ENCODE data around the gene ZNF101. TPM values are rescaled to one million over a fixed set of nuclear protein-coding genes. Genes with fewer than 3 reads are reported as not detected.

The ZNF101 gene
- total and polyA plus RNA-seq, 4 donors, result 2.0 to 13.3 (median 8.9) TPM

GRCh38 chr19:19704836-19705235 lies 36.2 kb downstream of the ZNF101 start:
- no peaks in the 10 kb centered on the region for H3K4me1 ChIP-seq (ENCODE audit: control insufficient read depth in 1 of 2, insufficient read depth in 2 of 2, low read length in 2 of 2)
- peaks cover 4 to 7% of the 10 kb centered on the region in 2 donors for H3K36me3 ChIP-seq (ENCODE audit: control insufficient read depth in 1 of 2, insufficient read depth in 2 of 2, low read length in 1 of 2)
- intact Hi-C loops (cut with DNase I), result no loop called here
- peaks cover 38% of the 10 kb centered on the region for H3K9me3 ChIP-seq (ENCODE audit: control insufficient read depth, low read length)
- no peak overlapping the region for H3K4me3 ChIP-seq (ENCODE audit: low read length in 2 of 2)
- 88 to 91% methylated on average over 6 of the region's 6 CpGs for WGBS, 2 donors
- ATAC-seq (ENCODE audit: low FRiP score) (no peak), DNase-seq (no peak)
- no peaks in the 10 kb centered on the region for H3K27me3 ChIP-seq (ENCODE audit: control insufficient read depth in 1 of 2, insufficient read depth in 2 of 2, low read length in 1 of 2)
- H3K27ac ChIP-seq (ENCODE audit: low read depth in 1 of 2, low read length in 2 of 2), result no peak overlapping the region

- Histone ChIP-seq H3K27ac (ENCODE audit: low read depth in 1 of 2, low read length in 2 of 2) (no peak overlapping the region), H3K4me1 (ENCODE audit: control insufficient read depth in 1 of 2, insufficient read depth in 2 of 2, low read length in 2 of 2) (no peaks in the 10 kb centered on the region), H3K36me3 (ENCODE audit: control insufficient read depth in 1 of 2, insufficient read depth in 2 of 2, low read length in 1 of 2) (peaks cover 7 to 23% of the 10 kb centered on the region in 2 donors), H3K9me3 (ENCODE audit: control insufficient read depth, low read length) (peaks cover 35% of the 10 kb centered on the region), H3K4me3 (ENCODE audit: low read length in 2 of 2) (no peak overlapping the region), H3K27me3 (ENCODE audit: control insufficient read depth in 1 of 2, insufficient read depth in 2 of 2, low read length in 1 of 2) (no peaks in the 10 kb centered on the region)
- DNase-seq (no peak), ATAC-seq (ENCODE audit: low FRiP score) (no peak)
- intact Hi-C loops (cut with DNase I), result no loop called here
- 97 to 99% methylated on average over 2 of the region's 2 CpGs for WGBS, 2 donors
Measured at GRCh38 chr19:19710506-19710905, 41.9 kb downstream of the ZNF101 start.

- H3K27me3 ChIP-seq (ENCODE audit: control insufficient read depth in 1 of 2, insufficient read depth in 2 of 2, low read length in 1 of 2), result no peaks in the 10 kb centered on the region
- no peaks in the 10 kb centered on the region for H3K4me1 ChIP-seq (ENCODE audit: control insufficient read depth in 1 of 2, insufficient read depth in 2 of 2, low read length in 2 of 2)
- H3K36me3 ChIP-seq (ENCODE audit: control insufficient read depth in 1 of 2, insufficient read depth in 2 of 2, low read length in 1 of 2), result peaks cover 7 to 23% of the 10 kb centered on the region in 2 donors
- peaks cover 37% of the 10 kb centered on the region for H3K9me3 ChIP-seq (ENCODE audit: control insufficient read depth, low read length)
- intact Hi-C loops (cut with DNase I), result no loop called here
- no peak overlapping the region for H3K27ac ChIP-seq (ENCODE audit: low read depth in 1 of 2, low read length in 2 of 2)
- no peak for ATAC-seq (ENCODE audit: low FRiP score)
- no peak overlapping the region for H3K4me3 ChIP-seq (ENCODE audit: low read length in 2 of 2)
- no peak for DNase-seq
- 97 to 98% methylated on average over 14 of the region's 14 CpGs for WGBS, 2 donors
Measured at GRCh38 chr19:19711306-19711933, 42.8 kb downstream of the ZNF101 start.

GRCh38 chr19:19711934-19712828 lies 43.5 kb downstream of the ZNF101 start:
- Histone ChIP-seq H3K36me3 (ENCODE audit: control insufficient read depth in 1 of 2, insufficient read depth in 2 of 2, low read length in 1 of 2) (peaks cover 7 to 23% of the 10 kb centered on the region in 2 donors), H3K27me3 (ENCODE audit: control insufficient read depth in 1 of 2, insufficient read depth in 2 of 2, low read length in 1 of 2) (no peaks in the 10 kb centered on the region), H3K9me3 (ENCODE audit: control insufficient read depth, low read length) (peaks cover 38% of the 10 kb centered on the region), H3K4me3 (ENCODE audit: low read length in 2 of 2) (peak overlapping the region; percentile 15 to 26), H3K27ac (ENCODE audit: low read depth in 1 of 2, low read length in 2 of 2) (no peak overlapping the region), H3K4me1 (ENCODE audit: control insufficient read depth in 1 of 2, insufficient read depth in 2 of 2, low read length in 2 of 2) (no peaks in the 10 kb centered on the region)
- intact Hi-C loops (cut with DNase I), result no loop called here
- 96 to 97% methylated on average over 10 of the region's 10 CpGs for WGBS, 2 donors
- no peak for DNase-seq
- no peak for ATAC-seq (ENCODE audit: low FRiP score)

DNA sequence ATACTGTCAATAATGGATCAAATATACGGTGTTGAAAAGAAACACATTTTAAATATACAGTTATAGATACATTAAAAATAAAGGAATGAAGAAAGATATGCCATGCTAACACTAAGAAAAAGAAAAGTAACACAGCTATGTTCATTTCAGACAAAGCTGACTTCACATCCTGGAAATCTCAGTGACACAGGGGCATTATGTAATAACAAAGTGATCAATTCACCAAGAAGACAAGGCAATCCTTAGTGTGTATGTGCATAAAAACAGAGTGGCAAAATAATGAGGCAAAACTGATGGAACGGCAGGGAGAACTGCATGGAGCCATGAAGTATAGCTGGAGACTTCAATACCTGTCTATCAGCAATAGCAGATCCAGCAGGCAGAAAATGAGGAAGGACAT lies 51.2 kb downstream of the ZNF101 start:
- Histone ChIP-seq H3K36me3 (ENCODE audit: control insufficient read depth in 1 of 2, insufficient read depth in 2 of 2, low read length in 1 of 2) (peaks cover 0 to 2% of the 10 kb centered on the region in 2 donors), H3K4me3 (ENCODE audit: low read length in 2 of 2) (no peak overlapping the region), H3K27ac (ENCODE audit: low read depth in 1 of 2, low read length in 2 of 2) (no peak overlapping the region), H3K27me3 (ENCODE audit: control insufficient read depth in 1 of 2, insufficient read depth in 2 of 2, low read length in 1 of 2) (no peaks in the 10 kb centered on the region), H3K4me1 (ENCODE audit: control insufficient read depth in 1 of 2, insufficient read depth in 2 of 2, low read length in 2 of 2) (no peaks in the 10 kb centered on the region), H3K9me3 (ENCODE audit: control insufficient read depth, low read length) (peaks cover 19% of the 10 kb centered on the region)
- WGBS, 2 donors, result 95 to 98% methylated on average over 2 of the region's 2 CpGs
- intact Hi-C loops (cut with DNase I), result no loop called here
- no peak for ATAC-seq (ENCODE audit: low FRiP score)
- DNase-seq, result no peak

GRCh38 chr19:19721896-19722295 lies 53.3 kb downstream of the ZNF101 start:
- Histone ChIP-seq H3K4me3 (ENCODE audit: low read length in 2 of 2) (no peak overlapping the region), H3K27ac (ENCODE audit: low read depth in 1 of 2, low read length in 2 of 2) (no peak overlapping the region), H3K4me1 (ENCODE audit: control insufficient read depth in 1 of 2, insufficient read depth in 2 of 2, low read length in 2 of 2) (no peaks in the 10 kb centered on the region), H3K36me3 (ENCODE audit: control insufficient read depth in 1 of 2, insufficient read depth in 2 of 2, low read length in 1 of 2) (peaks cover 0 to 2% of the 10 kb centered on the region in 2 donors), H3K27me3 (ENCODE audit: control insufficient read depth in 1 of 2, insufficient read depth in 2 of 2, low read length in 1 of 2) (no peaks in the 10 kb centered on the region), H3K9me3 (ENCODE audit: control insufficient read depth, low read length) (peaks cover 10% of the 10 kb centered on the region)
- intact Hi-C loops (cut with DNase I), result no loop called here
- ATAC-seq (ENCODE audit: low FRiP score), result no peak
- 98 to 100% methylated on average over 2 of the region's 2 CpGs for WGBS, 2 donors
- no peak for DNase-seq

DNA sequence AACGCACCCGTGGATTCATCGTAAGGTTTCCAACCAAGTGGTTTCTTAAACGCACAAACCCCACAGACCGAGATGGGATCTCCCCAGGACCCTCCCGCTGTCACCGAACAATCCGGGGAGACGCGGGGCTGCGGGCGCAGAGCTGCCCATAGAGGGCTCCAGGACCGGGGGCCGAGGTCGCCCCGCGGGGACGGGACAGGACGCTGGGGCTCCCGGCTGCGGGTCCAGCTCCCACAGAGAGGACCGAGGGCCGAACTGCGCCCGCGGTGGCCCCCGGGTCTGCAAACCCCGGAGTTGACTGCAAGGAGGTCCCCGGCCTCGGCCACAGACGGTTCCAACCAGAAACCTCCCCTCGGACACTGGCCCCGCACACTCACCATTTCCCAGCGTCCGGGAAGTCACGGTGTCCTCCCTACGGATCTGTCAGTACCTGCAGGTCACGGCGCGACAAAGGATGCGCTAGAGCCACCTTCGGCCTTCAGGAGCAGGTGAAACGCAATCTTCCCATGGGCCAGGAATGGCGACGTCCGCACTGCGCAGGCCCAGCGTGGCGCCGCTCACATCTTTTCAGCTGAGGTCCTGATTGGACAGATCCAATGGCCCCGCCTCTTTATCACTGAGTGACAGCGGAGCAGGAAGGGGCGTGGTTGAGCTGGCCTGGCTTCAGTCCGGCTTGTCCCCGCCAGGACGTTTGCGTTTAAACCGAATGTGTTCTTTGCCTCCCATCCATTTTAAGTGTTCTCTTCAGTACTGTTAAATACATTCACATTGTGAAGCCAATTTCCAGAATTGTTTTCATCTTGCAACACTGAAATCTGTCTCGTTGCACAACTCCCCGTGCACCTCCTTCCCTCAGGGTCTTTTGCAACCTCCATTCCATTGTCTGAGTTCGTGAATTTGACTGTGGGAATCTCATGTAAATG lies 64.2 kb downstream of the ZNF101 start, which contains the start of gene ZNF14:
ZNF14 (minus strand) TSS at position 534 of the 923 bp plus-strand sequence; CDS start at position 380, 154 bp downstream.
- no peaks in the 10 kb centered on the region for H3K36me3 ChIP-seq (ENCODE audit: control insufficient read depth in 1 of 2, insufficient read depth in 2 of 2, low read length in 1 of 2)
- H3K27me3 ChIP-seq (ENCODE audit: control insufficient read depth in 1 of 2, insufficient read depth in 2 of 2, low read length in 1 of 2), result no peaks in the 10 kb centered on the region
- H3K4me1 ChIP-seq (ENCODE audit: control insufficient read depth in 1 of 2, insufficient read depth in 2 of 2, low read length in 2 of 2), result no peaks in the 10 kb centered on the region
- intact Hi-C loops (cut with DNase I), result loop anchor here (5.0 kb wide), 2 partner anchors 66 to 89 kb away; partner anchors contain the start of genes ZNF506 (in 2 of the 2) and ZNF101 (in 1 of the 2)
- H3K4me3 ChIP-seq (ENCODE audit: low read length in 2 of 2), result peak within 1 kb of the TSS; percentile 86 to 92
- peak; percentile 100 for ATAC-seq (ENCODE audit: low FRiP score)
- H3K9me3 ChIP-seq (ENCODE audit: control insufficient read depth, low read length), result peaks cover 5% of the 10 kb centered on the region
- DNase-seq, result peak; percentile 96
- H3K27ac ChIP-seq (ENCODE audit: low read depth in 1 of 2, low read length in 2 of 2), result peak within 1 kb of the TSS in 1 of 2 donors; percentile 38
- 1% methylated on average over 61 of the region's 61 CpGs for WGBS, 2 donors
